WTC11 (cell line): ENCODE data around the gene PARD3B. TPM values are rescaled to one million over a fixed set of nuclear protein-coding genes. Genes with fewer than 3 reads are reported as not detected.

Source experiments
- ATAC-seq: fragments of 200-7000 bp; cut with Tn5 transposase; 2 replicates; pipeline ENCODE4 v1.10.0; 2021; ENCODE audit warnings: mild to moderate bottlenecking, moderate library complexity
- CTCF ChIA-PET: fragments of 300-600 bp; sonication (Branson Sonifier 250); formaldehyde crosslinking; loops from one replicate; lab custom pipeline; 2021; ENCODE audit warnings: antibody characterized with exemption; lab: Charles Lee
- POLR2A ChIA-PET: fragments of 350-600 bp; sonication (Branson Sonifier 250); formaldehyde crosslinking; loops from one replicate; lab custom pipeline; 2021; ENCODE audit warnings: antibody characterized with exemption; lab: Charles Lee
- DNase-seq: peaks from one replicate; pipeline ENCODE4 v3.0.0; 2021; ENCODE audit warnings: low spot score
- H3K27ac Mint-ChIP-seq: 2 replicates; pipeline ENCODE4 v1.8.0; 2021; ENCODE audit warnings: mixed read lengths
- H3K27me3 Mint-ChIP-seq: 2 replicates; pipeline ENCODE4 v1.8.0; 2021; ENCODE audit warnings: low read depth, mild to moderate bottlenecking, moderate library complexity, mixed read lengths
- H3K36me3 Mint-ChIP-seq: 2 replicates; pipeline ENCODE4 v1.8.0; 2021; ENCODE audit warnings: mixed read lengths
- H3K4me1 Mint-ChIP-seq: 2 replicates; pipeline ENCODE4 v1.8.0; 2022; ENCODE audit warnings: mixed read lengths
- H3K4me3 Mint-ChIP-seq: 2 replicates; pipeline ENCODE4 v1.8.0; 2021; ENCODE audit warnings: mild to moderate bottlenecking, moderate library complexity, mixed read lengths
- H3K9me3 Mint-ChIP-seq: 2 replicates; pipeline ENCODE4 v1.8.0; 2021; ENCODE audit warnings: mixed read lengths
- CBFB ChIP-seq: sonication (generic); formaldehyde crosslinking; IDR thresholded peaks from 2 replicates; pipeline ENCODE4 v1.8.1; 2022; ENCODE audit warnings: mild to moderate bottlenecking, low read depth, missing genetic modification reagents
- ESRRA ChIP-seq: sonication (generic); formaldehyde crosslinking; IDR thresholded peaks from 2 replicates; pipeline ENCODE4 v1.8.1; 2022; ENCODE audit warnings: mild to moderate bottlenecking, missing genetic modification reagents, borderline replicate concordance
- JAZF1 ChIP-seq: fragments of 250-450 bp; sonication (Bioruptor Pico); IDR thresholded peaks from 2 replicates; pipeline ENCODE4 v1.9.0; 2021; ENCODE audit warnings: moderate library complexity, mild to moderate bottlenecking, inconsistent platforms
- NR3C1 ChIP-seq: sonication (generic); formaldehyde crosslinking; conservative IDR thresholded peaks from 2 replicates; pipeline ENCODE4 v1.8.1; 2023; ENCODE audit warnings: low read depth, mild to moderate bottlenecking, missing genetic modification reagents
- ZNF263 ChIP-seq: sonication (generic); formaldehyde crosslinking; IDR thresholded peaks from 2 replicates; pipeline ENCODE4 v1.8.1; 2022; ENCODE audit warnings: low read depth, mild to moderate bottlenecking, moderate library complexity, missing genetic modification reagents
- total RNA-seq: library from RNA; stranded (reverse); gene quantifications from 3 replicates; pipeline ENCODE4 v1.2.3, GENCODE V29; 2021
- TF ChIP-seq, protein P1 (sequence below): sonication (generic); formaldehyde crosslinking; IDR thresholded peaks from 2 replicates; pipeline ENCODE4 v1.8.0; 2022; ENCODE audit warnings: missing genetic modification reagents
- TF ChIP-seq, protein P2 (sequence below): sonication (generic); formaldehyde crosslinking; IDR thresholded peaks from 2 replicates; pipeline ENCODE4 v1.8.0; 2022; ENCODE audit warnings: mild to moderate bottlenecking, missing genetic modification reagents
- TF ChIP-seq, protein P3 (sequence below): sonication (generic); formaldehyde crosslinking; IDR thresholded peaks from 2 replicates; pipeline ENCODE4 v1.8.0; 2022; ENCODE audit warnings: mild to moderate bottlenecking, missing genetic modification reagents
- TF ChIP-seq, protein P4 (sequence below): sonication (generic); formaldehyde crosslinking; IDR thresholded peaks from 2 replicates; pipeline ENCODE4 v1.8.1; 2022; ENCODE audit warnings: missing genetic modification reagents, borderline replicate concordance
- TF ChIP-seq, protein P5 (sequence below): sonication (generic); formaldehyde crosslinking; IDR thresholded peaks from 2 replicates; pipeline ENCODE4 v1.8.1; 2022; ENCODE audit warnings: low read depth, missing genetic modification reagents, borderline replicate concordance

The PARD3B gene
- total RNA-seq, 1 experiment from 2014 or later, result 5.6 TPM

DNA sequence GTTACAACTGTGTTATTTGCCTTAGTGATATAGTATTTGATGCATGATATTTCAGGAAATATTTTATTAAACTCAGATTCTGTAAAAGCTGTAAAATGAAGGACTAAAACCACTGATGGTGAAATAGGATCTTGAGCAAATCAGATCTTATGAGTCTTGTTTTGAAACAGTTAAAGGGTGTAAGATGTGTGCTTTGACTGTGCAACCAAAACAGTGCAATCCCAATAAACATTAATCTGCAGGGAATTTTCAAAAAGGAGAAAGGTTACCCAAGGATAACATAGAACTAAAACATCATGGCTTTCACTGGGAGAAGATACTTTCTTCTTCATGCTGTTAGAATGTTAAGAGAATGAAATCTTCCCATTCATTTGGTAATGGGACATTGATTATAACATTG, 378.7 kb downstream of the PARD3B start (continued):
- TF ChIP-seq, protein P1, sequence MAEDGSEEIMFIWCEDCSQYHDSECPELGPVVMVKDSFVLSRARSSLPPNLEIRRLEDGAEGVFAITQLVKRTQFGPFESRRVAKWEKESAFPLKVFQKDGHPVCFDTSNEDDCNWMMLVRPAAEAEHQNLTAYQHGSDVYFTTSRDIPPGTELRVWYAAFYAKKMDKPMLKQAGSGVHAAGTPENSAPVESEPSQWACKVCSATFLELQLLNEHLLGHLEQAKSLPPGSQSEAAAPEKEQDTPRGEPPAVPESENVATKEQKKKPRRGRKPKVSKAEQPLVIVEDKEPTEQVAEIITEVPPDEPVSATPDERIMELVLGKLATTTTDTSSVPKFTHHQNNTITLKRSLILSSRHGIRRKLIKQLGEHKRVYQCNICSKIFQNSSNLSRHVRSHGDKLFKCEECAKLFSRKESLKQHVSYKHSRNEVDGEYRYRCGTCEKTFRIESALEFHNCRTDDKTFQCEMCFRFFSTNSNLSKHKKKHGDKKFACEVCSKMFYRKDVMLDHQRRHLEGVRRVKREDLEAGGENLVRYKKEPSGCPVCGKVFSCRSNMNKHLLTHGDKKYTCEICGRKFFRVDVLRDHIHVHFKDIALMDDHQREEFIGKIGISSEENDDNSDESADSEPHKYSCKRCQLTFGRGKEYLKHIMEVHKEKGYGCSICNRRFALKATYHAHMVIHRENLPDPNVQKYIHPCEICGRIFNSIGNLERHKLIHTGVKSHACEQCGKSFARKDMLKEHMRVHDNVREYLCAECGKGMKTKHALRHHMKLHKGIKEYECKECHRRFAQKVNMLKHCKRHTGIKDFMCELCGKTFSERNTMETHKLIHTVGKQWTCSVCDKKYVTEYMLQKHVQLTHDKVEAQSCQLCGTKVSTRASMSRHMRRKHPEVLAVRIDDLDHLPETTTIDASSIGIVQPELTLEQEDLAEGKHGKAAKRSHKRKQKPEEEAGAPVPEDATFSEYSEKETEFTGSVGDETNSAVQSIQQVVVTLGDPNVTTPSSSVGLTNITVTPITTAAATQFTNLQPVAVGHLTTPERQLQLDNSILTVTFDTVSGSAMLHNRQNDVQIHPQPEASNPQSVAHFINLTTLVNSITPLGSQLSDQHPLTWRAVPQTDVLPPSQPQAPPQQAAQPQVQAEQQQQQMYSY, result no peak
- TF ChIP-seq, protein P2, sequence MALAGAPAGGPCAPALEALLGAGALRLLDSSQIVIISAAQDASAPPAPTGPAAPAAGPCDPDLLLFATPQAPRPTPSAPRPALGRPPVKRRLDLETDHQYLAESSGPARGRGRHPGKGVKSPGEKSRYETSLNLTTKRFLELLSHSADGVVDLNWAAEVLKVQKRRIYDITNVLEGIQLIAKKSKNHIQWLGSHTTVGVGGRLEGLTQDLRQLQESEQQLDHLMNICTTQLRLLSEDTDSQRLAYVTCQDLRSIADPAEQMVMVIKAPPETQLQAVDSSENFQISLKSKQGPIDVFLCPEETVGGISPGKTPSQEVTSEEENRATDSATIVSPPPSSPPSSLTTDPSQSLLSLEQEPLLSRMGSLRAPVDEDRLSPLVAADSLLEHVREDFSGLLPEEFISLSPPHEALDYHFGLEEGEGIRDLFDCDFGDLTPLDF (CRISPR knock-in tag), result no peak

DNA sequence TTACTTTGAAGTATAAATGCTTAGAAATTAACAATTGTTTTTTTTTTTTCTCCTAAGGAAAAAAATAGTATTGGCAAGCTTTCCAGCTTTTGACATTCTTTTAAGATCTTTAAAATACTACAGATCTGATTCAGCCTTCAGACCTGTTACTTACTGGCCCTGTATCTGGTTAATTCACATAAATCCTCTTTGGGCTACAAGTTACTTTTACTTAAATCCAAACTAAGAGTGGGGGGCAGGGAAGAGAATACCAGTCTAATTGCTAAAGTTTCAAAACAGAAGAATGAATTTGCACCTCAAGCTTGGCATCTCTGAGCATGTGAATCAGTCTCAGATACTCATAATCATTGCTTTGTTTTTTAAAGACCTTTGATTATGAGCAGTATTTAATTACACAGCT, 386.3 kb downstream of the PARD3B start:
- ATAC-seq (no peak), DNase-seq (no peak)
- CTCF ChIA-PET, result no interaction called here
- H3K4me1 Mint-ChIP-seq, result peaks cover 6% of the 10 kb centered on the region; the same call in 1 of the 2 replicates
- no peaks in the 10 kb centered on the region for H3K27me3 Mint-ChIP-seq
- TF ChIP-seq, protein P3, sequence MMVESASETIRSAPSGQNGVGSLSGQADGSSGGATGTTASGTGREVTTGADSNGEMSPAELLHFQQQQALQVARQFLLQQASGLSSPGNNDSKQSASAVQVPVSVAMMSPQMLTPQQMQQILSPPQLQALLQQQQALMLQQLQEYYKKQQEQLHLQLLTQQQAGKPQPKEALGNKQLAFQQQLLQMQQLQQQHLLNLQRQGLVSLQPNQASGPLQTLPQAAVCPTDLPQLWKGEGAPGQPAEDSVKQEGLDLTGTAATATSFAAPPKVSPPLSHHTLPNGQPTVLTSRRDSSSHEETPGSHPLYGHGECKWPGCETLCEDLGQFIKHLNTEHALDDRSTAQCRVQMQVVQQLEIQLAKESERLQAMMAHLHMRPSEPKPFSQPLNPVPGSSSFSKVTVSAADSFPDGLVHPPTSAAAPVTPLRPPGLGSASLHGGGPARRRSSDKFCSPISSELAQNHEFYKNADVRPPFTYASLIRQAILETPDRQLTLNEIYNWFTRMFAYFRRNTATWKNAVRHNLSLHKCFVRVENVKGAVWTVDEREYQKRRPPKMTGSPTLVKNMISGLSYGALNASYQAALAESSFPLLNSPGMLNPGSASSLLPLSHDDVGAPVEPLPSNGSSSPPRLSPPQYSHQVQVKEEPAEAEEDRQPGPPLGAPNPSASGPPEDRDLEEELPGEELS (CRISPR knock-in tag), result no peak
- no peak for TF ChIP-seq JAZF1 (CRISPR knock-in tag)
- TF ChIP-seq ESRRA (CRISPR knock-in tag), result no peak
- no peaks in the 10 kb centered on the region for H3K9me3 Mint-ChIP-seq
- H3K27ac Mint-ChIP-seq, result no peak overlapping the region
- no peak overlapping the region for H3K4me3 Mint-ChIP-seq
- H3K36me3 Mint-ChIP-seq, result no peaks in the 10 kb centered on the region
- POLR2A ChIA-PET, result no interaction called here

DNA sequence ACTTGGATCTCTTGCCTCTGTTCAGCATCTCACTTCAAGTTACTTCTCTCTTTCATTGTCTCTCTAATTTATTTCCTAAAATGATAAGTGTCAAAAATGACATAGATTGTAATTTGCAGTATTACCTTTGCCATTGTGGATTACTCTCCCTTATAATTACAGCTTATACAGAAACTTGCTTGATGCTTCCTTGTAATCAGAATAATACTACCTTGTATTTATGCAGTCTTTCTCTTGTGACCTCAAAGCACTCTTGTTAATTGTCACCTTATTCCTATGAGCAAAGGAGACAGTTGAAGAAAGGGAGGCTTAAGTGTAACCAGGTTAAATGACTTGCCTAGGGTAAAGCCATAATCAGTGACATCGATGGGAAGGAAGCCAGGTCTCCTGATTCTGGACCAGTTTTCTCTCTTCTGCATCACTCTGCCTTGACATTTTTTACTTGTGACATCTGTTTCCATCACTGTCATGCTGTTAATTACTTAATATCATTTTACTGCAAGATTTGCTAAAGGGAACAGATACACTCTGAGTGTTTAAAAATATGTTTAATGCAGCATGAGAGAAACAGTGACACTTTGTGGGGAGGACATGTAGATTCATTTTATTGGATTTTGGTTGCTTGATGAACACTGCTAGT, 388.6 kb downstream of the PARD3B start:
- ChIA-PET POLR2A (no interaction called here), CTCF (no interaction called here)
- Mint-ChIP-seq H3K4me3 (no peak overlapping the region), H3K27me3 (no peaks in the 10 kb centered on the region), H3K4me1 (peaks cover 6% of the 10 kb centered on the region; the same call in 1 of the 2 replicates), H3K36me3 (no peaks in the 10 kb centered on the region), H3K27ac (no peak overlapping the region), H3K9me3 (no peaks in the 10 kb centered on the region)
- DNase-seq (no peak), ATAC-seq (no peak)
- TF ChIP-seq, protein P4, sequence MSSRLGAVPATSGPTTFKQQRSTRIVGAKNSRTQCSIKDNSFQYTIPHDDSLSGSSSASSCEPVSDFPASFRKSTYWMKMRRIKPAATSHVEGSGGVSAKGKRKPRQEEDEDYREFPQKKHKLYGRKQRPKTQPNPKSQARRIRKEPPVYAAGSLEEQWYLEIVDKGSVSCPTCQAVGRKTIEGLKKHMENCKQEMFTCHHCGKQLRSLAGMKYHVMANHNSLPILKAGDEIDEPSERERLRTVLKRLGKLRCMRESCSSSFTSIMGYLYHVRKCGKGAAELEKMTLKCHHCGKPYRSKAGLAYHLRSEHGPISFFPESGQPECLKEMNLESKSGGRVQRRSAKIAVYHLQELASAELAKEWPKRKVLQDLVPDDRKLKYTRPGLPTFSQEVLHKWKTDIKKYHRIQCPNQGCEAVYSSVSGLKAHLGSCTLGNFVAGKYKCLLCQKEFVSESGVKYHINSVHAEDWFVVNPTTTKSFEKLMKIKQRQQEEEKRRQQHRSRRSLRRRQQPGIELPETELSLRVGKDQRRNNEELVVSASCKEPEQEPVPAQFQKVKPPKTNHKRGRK (CRISPR knock-in tag), result no peak
- TF ChIP-seq, protein P5, sequence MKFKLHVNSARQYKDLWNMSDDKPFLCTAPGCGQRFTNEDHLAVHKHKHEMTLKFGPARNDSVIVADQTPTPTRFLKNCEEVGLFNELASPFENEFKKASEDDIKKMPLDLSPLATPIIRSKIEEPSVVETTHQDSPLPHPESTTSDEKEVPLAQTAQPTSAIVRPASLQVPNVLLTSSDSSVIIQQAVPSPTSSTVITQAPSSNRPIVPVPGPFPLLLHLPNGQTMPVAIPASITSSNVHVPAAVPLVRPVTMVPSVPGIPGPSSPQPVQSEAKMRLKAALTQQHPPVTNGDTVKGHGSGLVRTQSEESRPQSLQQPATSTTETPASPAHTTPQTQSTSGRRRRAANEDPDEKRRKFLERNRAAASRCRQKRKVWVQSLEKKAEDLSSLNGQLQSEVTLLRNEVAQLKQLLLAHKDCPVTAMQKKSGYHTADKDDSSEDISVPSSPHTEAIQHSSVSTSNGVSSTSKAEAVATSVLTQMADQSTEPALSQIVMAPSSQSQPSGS (CRISPR knock-in tag), result no peak
- TF ChIP-seq NR3C1 (CRISPR knock-in tag) (no peak), CBFB (CRISPR knock-in tag) (no peak), ZNF263 (CRISPR knock-in tag) (no peak)
